Lower leg skin (tissue), 4 donors: ENCODE results near the gene PRPS1. TPM values are rescaled to one million over a fixed set of nuclear protein-coding genes. Genes with fewer than 3 reads are reported as not detected.
"Not testable (repeated sequence)": the region's sequence is repeated elsewhere in the genome, so short reads cannot be mapped to it uniquely, and the experiment has no call there.

ENCODE experiments used
- DNase-seq, 2 donors: peaks; one replicate each; pipeline ENCODE4 v3.0.0-alpha.2; 2019; ENCODE audit warnings: low spot score in 2 of 2
- H3K4me3 ChIP-seq: fragments of 200-600 bp; sonication (generic); 2 replicates; pipeline ENCODE4 v1.5.1; 2017; ENCODE audit warnings: mild to moderate bottlenecking, low read depth; ENCODE audit not compliant: poor library complexity, severe bottlenecking
- POLR2A ChIP-seq, 2 donors: fragments of 450-650 bp; IDR thresholded peaks; one replicate each; pipeline ENCODE4 v1.6.1; 2016 to 2017; ENCODE audit warnings: antibody characterized with exemption in 2 of 2, mild to moderate bottlenecking in 1 of 2, moderate library complexity in 1 of 2
- WGBS, 2 donors: methylation state at CpG; one replicate each; pipeline ENCODE4 v1.1.5; 2018; 5-methylcytosine and 5-hydroxymethylcytosine counted together
- intact Hi-C: fragments of 100-400 bp; cut with DNase I; formaldehyde crosslinking; loops from one replicate; pipeline ENCODE4 v1.15.0; 2023; ENCODE audit warnings: low total_unique reads
- total RNA-seq, 4 donors: library from RNA; depleted of rRNA; stranded (reverse); fragments of >200 nt; gene quantifications; one replicate each; pipeline ENCODE4 v1.1.0, GENCODE V29; 2016
- TF ChIP-seq, protein P1 (sequence below), 3 donors: fragments of 450-650 bp; IDR thresholded peaks; one replicate each; pipeline ENCODE4 v1.5.1; 2016; ENCODE audit warnings: antibody characterized with exemption in 3 of 3, mild to moderate bottlenecking in 3 of 3, moderate library complexity in 2 of 3

PRPS1 gene
- total RNA-seq, 4 donors from 2014 or later = 7.1 to 10.8 (median 8.0) TPM

DNA sequence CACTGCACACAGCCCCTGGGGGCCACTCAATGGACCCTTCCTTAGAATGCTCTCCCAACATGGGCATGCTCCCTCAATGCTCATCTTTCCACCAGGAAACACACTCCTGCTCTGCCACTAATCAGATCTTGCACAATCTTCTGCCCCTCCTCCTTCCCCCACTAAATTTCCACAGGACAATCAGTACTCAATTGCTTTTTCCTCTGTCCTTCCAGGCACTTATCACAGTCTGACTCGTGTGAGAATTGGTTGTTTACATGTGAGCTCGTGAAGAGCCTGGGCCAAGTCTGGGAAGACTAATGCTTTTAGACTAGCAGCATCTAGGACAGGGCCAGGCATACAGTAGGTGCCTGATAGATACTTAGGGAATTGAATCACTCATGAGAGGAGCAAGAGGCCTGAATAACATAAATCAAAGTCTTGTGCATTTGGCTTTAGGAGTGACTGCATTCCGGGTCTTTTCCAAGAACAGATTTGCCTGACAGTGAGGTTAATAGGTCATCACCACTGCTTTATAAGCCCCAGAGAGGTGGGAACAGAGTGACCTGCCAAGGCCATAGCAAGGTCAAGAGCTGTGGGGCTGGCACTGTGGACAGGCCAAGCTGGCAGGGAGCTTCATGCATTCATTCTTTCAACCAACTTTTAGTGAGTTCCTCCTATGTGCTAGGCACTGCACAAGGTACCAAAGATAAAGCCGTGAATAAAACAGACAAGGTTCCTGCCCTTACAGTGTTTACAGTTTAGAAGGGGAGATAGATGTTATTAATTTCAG is 55.0 kb downstream of the PRPS1 start:
- TF ChIP-seq, protein P1, sequence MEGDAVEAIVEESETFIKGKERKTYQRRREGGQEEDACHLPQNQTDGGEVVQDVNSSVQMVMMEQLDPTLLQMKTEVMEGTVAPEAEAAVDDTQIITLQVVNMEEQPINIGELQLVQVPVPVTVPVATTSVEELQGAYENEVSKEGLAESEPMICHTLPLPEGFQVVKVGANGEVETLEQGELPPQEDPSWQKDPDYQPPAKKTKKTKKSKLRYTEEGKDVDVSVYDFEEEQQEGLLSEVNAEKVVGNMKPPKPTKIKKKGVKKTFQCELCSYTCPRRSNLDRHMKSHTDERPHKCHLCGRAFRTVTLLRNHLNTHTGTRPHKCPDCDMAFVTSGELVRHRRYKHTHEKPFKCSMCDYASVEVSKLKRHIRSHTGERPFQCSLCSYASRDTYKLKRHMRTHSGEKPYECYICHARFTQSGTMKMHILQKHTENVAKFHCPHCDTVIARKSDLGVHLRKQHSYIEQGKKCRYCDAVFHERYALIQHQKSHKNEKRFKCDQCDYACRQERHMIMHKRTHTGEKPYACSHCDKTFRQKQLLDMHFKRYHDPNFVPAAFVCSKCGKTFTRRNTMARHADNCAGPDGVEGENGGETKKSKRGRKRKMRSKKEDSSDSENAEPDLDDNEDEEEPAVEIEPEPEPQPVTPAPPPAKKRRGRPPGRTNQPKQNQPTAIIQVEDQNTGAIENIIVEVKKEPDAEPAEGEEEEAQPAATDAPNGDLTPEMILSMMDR (IDR thresholded peaks at IDR 0.05) = no peak
- TF ChIP-seq POLR2A (IDR thresholded peaks at IDR 0.05) = no peak

DNA sequence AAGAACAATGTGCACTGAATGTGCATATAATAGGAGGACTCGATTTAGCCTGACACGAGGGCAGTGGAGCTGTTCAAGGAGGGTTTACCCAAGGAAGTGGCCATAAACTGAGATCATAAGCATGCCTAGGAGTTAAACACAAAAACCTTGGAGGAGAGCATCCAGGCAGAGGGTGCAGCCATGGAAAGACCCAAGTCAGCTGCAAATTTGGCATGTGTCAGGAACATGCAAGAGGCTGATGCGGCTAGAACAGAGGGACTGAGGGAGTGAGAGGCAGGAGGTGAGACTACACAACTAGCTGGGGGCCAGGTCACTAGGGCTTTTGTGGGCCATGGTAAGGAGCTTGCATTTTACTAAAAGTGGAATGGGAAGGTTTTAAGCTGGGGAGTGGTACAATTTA is 55.6 kb downstream of the PRPS1 start:
- no peak overlapping the region for H3K4me3 ChIP-seq
- intact Hi-C loops = no loop called here
- peak in 1 of 2 donors; percentile 67 for DNase-seq
- WGBS, 2 donors = 50 to 51% methylated on average over 3 of the region's 3 CpGs
- TF ChIP-seq, protein P1 (IDR thresholded peaks at IDR 0.05) = no peak
- TF ChIP-seq POLR2A (IDR thresholded peaks at IDR 0.05) = no peak

More for the DNA sequence above, 55.0 kb downstream of the PRPS1 start:
- 28 to 36% methylated on average over 3 to 4 of the region's 4 CpGs for WGBS, 2 donors
- peak; percentile 71 to 84 for DNase-seq
- intact Hi-C loops = no loop called here
- no peak overlapping the region for H3K4me3 ChIP-seq

DNA sequence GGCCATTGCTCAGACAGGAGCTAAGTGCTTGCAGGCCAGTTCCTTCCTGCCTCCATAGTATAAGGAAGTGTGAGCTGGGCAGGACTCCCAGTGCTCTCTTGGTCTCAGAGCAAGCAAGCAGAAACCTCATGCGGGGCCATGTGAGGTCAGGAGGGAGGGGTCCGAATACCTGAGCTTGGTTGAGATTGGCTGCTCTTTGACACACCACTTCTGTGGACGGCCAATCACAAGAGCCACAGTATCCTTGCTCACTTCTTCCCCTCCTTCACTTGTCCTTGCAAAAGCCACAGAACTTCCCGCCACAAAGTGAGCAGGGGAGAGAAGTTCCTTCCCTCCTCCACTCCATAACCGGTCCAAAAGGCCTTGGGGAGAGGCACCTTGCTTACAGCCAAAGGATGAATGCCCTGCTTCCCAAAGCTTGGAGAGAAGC is 56.7 kb downstream of the PRPS1 start:
- 18 to 44% methylated on average over 2 to 5 of the region's 5 CpGs for WGBS, 2 donors
- H3K4me3 ChIP-seq = no peak overlapping the region
- intact Hi-C loops = no loop called here
- no peak for TF ChIP-seq POLR2A (IDR thresholded peaks at IDR 0.05)
- TF ChIP-seq, protein P1 (IDR thresholded peaks at IDR 0.05) = no peak
- peak; percentile 87 to 95 for DNase-seq

DNA sequence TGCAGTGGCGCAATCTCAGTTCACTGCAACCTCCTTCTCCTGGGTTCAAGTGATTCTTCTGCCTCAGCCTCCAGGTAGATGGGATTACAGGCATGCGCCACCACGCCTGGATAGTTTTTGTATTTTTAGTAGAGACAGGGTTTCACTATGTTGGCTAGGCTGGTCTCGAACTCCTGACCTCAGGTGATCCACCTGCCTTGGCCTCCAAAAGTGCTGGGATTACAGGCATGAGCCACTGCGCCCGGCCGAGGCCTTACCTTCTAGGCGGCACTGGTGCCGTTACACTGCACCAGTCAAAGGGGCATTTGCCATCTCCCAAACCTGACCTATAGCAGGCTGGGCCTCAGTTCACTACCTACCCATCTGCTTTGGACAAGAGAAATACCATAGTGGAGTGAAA is 57.3 kb downstream of the PRPS1 start:
- DNase-seq = peak in 1 of 2 donors; percentile 54
- 87 to 93% methylated on average over 9 of the region's 9 CpGs for WGBS, 2 donors
- H3K4me3 ChIP-seq, intact Hi-C loops: not testable (repeated sequence)

DNA sequence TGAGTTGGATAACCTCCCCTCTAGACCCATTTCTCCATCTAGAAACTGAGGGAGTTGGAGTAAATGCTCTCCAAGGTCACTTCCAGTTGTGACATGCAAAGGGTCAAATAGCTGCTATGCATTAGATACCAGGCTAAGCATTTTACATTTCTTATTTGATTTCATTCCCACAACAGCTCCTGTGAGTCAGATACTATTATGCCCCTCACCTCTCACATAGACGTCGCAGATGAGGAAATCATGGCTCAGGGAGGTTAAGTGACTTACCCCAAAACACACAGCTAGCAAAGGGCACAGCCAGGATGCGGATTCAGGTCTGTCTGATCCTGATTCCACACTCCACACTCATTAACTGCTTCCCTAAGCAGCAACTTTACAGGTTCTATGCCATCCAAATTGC is 57.7 kb downstream of the PRPS1 start:
- WGBS, 2 donors = 61 to 81% methylated on average over 3 of the region's 3 CpGs
- DNase-seq = no peak
- intact Hi-C loops = no loop called here
- TF ChIP-seq POLR2A (IDR thresholded peaks at IDR 0.05) = no peak
- TF ChIP-seq, protein P1 (IDR thresholded peaks at IDR 0.05) = no peak
- no peak overlapping the region for H3K4me3 ChIP-seq

DNA sequence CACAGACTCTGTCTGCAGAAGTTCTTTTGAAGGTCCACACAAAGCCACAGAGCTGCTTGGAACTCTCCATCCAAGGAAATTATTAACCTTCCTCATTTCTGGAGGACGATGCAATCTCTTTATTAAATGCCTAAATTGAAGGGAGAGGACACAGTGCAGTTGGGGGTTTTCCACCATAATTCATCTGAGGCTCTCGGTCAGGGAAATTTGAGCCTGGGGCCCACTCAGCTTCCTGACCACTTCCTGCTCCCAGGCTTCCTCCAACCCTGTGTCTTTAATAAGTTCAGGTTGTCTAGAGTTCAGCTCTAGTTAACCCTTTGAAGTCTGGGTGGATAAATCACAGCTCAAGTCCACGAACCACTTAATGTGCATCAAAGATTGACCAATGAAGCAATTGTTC is 58.5 kb downstream of the PRPS1 start:
- DNase-seq = peak in 1 of 2 donors; percentile 48
- no peak overlapping the region for H3K4me3 ChIP-seq
- intact Hi-C loops = no loop called here
- 42 to 59% methylated on average over 3 of the region's 3 CpGs for WGBS, 2 donors
- TF ChIP-seq, protein P1 (IDR thresholded peaks at IDR 0.05) = no peak
- TF ChIP-seq POLR2A (IDR thresholded peaks at IDR 0.05) = no peak
